ENCODE data around the gene OTOGL. TPM values are rescaled to one million over a fixed set of nuclear protein-coding genes. Genes with fewer than 3 reads are reported as not detected.
A peak's percentile ranks its signal among the peaks of the same experiment; 100 is the strongest.

Gene OTOGL
- total RNA-seq, 4 donors from 2014 or later, result 0.21 to 0.60 (median 0.44) TPM; not detected in 1

DNA sequence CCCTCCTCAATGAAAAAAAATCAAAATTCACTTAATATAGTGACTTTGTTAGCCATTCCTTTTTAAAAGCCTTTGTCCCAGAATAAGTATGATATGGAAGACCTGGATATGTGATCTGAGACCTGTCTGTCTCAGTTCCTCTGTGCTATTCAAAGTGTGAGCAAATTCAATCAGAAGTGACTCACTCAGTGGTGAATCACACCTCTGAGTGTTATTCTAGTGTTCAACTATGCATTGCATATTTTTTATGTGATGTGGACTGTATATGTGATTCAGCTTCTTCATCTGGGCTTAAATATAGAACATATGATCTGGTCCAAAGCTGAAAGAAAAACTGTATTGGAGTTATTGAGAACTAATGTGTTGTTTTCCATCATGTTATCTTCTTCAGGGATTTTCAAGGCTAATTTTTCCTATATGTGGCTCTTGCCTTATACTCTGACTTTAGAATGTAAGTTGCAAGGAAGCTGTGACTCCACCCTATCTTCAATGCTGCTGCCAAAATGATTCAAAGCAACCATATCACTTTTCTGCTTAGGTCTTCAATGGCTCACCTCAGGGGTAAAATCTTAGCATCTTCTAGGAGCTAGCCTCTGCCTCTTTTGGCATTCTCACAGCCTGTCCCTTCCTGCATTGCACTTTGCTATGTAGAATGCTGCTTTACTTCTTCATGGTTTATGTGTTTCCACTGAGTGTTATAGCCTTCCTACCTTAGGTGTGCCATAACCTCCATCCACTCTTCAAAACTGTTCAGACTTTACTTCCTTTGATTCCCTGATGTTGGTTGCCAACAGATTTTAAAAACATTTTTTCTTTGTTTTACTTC is 169.8 kb downstream of the OTOGL start:
- Histone ChIP-seq H3K27me3 (no peaks in the 10 kb centered on the region), H3K9me3 (no peaks in the 10 kb centered on the region), H3K4me1 (peaks cover 0 to 11% (median 2%) of the 10 kb centered on the region in 4 donors), H3K27ac (no peak overlapping the region), H3K4me3 (no peak overlapping the region), H3K36me3 (no peaks in the 10 kb centered on the region)
- TF ChIP-seq POLR2A (IDR thresholded peaks at IDR 0.05), result no peak
- no peak for TF ChIP-seq EP300 (IDR thresholded peaks at IDR 0.05)
- no peak for TF ChIP-seq CTCF (IDR thresholded peaks at IDR 0.05)
- DNase-seq (ENCODE audit: low spot score in 2 of 2), result no peak

DNA sequence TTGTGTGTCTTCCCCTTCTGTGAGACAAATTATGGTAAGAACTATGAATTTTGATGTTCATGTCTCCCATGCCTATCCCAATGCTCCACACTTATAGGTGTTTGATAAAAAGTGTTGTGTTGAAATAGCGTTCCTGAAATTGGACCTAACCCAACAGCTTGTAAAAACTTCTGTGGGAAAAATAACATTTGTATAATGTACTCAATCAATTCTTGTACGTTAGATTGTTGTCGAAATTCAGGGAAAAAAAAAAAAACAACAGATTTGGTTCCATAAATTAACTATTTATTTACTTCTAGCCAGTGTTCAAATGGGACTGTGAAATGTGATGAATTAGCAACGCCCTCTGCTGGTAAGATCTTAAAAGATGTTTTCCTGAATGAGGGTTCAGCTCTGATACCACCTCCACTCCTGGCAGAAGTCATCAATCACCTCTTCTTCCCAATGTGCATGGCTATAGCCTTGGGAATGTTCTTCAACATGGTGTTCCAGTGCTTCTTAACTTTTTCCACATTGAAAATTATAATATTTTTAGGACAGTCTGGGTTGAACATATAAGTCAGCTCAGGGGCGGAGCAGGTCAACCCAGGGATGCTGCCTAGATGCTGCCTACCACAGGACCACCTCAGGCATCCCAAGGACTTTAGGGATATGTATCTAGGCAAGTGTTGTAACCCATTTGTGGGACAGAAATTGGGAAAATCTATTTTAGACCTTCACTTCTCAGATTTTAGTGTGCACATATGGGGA is 170.6 kb downstream of the OTOGL start:
- DNase-seq (ENCODE audit: low spot score in 2 of 2), result peak in 1 of 2 donors; percentile 16
- no peaks in the 10 kb centered on the region for H3K27me3 ChIP-seq
- H3K9me3 ChIP-seq, result no peaks in the 10 kb centered on the region
- H3K4me1 ChIP-seq, result peaks cover 0 to 11% (median 2%) of the 10 kb centered on the region in 4 donors
- H3K36me3 ChIP-seq, result no peaks in the 10 kb centered on the region
- 31 to 34% methylated on average over 5 of the region's 5 CpGs for WGBS, 2 donors
- H3K27ac ChIP-seq, result no peak overlapping the region
- H3K4me3 ChIP-seq, result no peak overlapping the region
- no peak for TF ChIP-seq EP300 (IDR thresholded peaks at IDR 0.05)
- peak; percentile 34 to 67 (median 59) for TF ChIP-seq CTCF (IDR thresholded peaks at IDR 0.05)

DNA sequence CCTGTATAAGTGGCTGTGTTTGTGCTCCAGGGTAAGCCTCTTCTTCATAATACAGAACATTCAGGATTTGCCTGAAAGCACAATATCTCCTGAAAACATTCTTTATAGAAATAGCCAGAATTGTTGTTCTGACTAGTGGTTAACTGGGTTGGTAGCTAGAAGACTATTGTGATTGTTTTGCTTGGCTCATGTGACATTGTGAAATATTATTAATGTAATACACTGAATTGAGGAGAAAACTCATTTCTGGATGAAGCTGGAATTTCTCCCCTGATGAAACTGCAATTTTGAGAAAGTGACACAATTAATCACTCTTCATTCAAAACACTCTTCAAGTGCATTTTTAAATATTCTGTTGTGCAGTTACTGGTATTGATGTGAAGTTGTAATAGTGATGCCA is 172.4 kb downstream of the OTOGL start:
- H3K27me3 ChIP-seq, result no peaks in the 10 kb centered on the region
- H3K27ac ChIP-seq, result no peak overlapping the region
- no peak overlapping the region for H3K4me3 ChIP-seq
- no peak for DNase-seq (ENCODE audit: low spot score in 2 of 2)
- peaks cover 0 to 11% (median 2%) of the 10 kb centered on the region in 4 donors for H3K4me1 ChIP-seq
- no peak for TF ChIP-seq POLR2A (IDR thresholded peaks at IDR 0.05)
- TF ChIP-seq CTCF (IDR thresholded peaks at IDR 0.05), result no peak
- TF ChIP-seq EP300 (IDR thresholded peaks at IDR 0.05), result no peak
- no peaks in the 10 kb centered on the region for H3K9me3 ChIP-seq
- no peaks in the 10 kb centered on the region for H3K36me3 ChIP-seq

- Histone ChIP-seq H3K27ac (no peak overlapping the region), H3K27me3 (no peaks in the 10 kb centered on the region), H3K4me3 (no peak overlapping the region), H3K9me3 (no peaks in the 10 kb centered on the region), H3K36me3 (no peaks in the 10 kb centered on the region), H3K4me1 (peaks cover 0 to 11% (median 2%) of the 10 kb centered on the region in 4 donors)
- no peak for DNase-seq (ENCODE audit: low spot score in 2 of 2)
- TF ChIP-seq EP300 (IDR thresholded peaks at IDR 0.05), result no peak
- 63 to 68% methylated on average over 3 of the region's 3 CpGs for WGBS, 2 donors
Measured at GRCh38 chr12:80272387-80272915, 173.1 kb downstream of the OTOGL start.

DNA sequence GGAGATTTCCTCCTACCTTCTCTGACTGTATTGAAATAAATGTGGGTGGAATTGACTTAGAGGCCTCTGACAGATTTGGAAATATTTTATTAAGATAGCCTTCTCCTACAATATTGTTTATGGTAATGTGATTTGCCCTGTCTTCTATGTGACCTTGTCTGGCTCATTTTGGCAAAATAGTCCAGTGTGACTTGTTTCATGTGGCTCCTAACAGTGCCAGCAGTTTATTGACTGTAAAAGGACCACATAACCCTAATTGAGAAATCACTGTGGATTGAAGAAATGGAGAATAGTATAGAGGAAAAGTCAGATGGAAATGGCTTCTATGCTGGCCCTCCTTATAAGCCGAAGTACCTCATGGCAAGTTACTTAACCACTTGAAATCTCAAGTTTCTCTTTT is 173.8 kb downstream of the OTOGL start:
- Histone ChIP-seq H3K27me3 (no peaks in the 10 kb centered on the region), H3K27ac (no peak overlapping the region), H3K4me1 (peaks cover 0 to 11% (median 2%) of the 10 kb centered on the region in 4 donors), H3K4me3 (no peak overlapping the region), H3K9me3 (no peaks in the 10 kb centered on the region), H3K36me3 (no peaks in the 10 kb centered on the region)
- DNase-seq (ENCODE audit: low spot score in 2 of 2), result no peak
- TF ChIP-seq CTCF (IDR thresholded peaks at IDR 0.05), result no peak
- no peak for TF ChIP-seq EP300 (IDR thresholded peaks at IDR 0.05)
- no peak for TF ChIP-seq POLR2A (IDR thresholded peaks at IDR 0.05)
- WGBS, 2 donors, result 94 to 97% methylated on average over 1 of the region's 1 CpG

Measured in tibial nerve (tissue), 4 donors.